ENCODE measurements around the gene THBS3. TPM values are rescaled to one million over a fixed set of nuclear protein-coding genes. Genes with fewer than 3 reads are reported as not detected.
A peak's percentile ranks its signal among the peaks of the same experiment; 100 is the strongest.
"Not testable (repeated sequence)": the region's sequence is repeated elsewhere in the genome, so short reads cannot be mapped to it uniquely, and the experiment has no call there.

The THBS3 gene
- total RNA-seq, 1 donor: 32.8 TPM

- H3K4me3 ChIP-seq (ENCODE audit: low read depth, low read length): no peak overlapping the region
- TF ChIP-seq, protein P1, sequence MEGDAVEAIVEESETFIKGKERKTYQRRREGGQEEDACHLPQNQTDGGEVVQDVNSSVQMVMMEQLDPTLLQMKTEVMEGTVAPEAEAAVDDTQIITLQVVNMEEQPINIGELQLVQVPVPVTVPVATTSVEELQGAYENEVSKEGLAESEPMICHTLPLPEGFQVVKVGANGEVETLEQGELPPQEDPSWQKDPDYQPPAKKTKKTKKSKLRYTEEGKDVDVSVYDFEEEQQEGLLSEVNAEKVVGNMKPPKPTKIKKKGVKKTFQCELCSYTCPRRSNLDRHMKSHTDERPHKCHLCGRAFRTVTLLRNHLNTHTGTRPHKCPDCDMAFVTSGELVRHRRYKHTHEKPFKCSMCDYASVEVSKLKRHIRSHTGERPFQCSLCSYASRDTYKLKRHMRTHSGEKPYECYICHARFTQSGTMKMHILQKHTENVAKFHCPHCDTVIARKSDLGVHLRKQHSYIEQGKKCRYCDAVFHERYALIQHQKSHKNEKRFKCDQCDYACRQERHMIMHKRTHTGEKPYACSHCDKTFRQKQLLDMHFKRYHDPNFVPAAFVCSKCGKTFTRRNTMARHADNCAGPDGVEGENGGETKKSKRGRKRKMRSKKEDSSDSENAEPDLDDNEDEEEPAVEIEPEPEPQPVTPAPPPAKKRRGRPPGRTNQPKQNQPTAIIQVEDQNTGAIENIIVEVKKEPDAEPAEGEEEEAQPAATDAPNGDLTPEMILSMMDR (IDR thresholded peaks at IDR 0.05; ENCODE audit: insufficient read depth, low read depth, low read length): no peak
- peak; percentile 61 for DNase-seq (ENCODE audit: low read depth)
These were observed 11.9 kb upstream of the THBS3 start for GRCh38 chr1:155219592-155220031.

DNA sequence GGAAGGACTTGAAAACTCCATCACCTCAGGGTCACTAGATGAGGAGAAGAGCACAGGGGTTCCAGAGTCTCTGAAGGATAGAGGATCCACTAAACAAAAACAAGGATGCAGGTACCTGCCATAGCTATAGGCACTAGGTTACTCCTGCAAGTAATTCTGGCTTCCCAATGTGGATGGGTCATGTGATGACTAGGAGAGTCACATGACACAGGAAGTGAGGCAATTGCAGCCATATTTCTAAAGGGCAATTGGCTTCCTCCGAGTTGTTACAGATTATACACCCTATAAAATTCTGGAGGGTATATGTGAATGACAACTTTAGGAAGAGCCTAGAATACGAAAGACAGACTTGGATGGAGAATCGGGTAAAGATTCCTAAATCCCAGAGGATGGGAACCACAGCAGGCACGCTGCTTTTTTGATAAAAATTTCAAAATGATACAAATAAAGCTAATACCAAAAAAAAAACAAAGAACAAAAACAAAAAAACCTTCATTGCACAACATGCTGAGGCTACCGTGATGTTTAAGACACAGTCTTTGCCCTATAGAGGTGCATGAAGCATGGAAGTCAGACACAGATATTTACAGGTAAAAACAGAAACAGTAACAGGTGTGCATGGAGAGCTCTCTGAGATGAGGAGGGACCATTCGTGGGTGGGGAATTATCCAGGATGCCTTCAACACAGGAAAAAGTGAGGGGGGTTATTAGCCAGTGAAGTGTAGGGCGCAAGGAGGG is 11.3 kb upstream of the THBS3 start:
- TF ChIP-seq, protein P1 (IDR thresholded peaks at IDR 0.05; ENCODE audit: insufficient read depth, low read depth, low read length): no peak
- H3K4me3 ChIP-seq (ENCODE audit: low read depth, low read length): no peak overlapping the region

DNA sequence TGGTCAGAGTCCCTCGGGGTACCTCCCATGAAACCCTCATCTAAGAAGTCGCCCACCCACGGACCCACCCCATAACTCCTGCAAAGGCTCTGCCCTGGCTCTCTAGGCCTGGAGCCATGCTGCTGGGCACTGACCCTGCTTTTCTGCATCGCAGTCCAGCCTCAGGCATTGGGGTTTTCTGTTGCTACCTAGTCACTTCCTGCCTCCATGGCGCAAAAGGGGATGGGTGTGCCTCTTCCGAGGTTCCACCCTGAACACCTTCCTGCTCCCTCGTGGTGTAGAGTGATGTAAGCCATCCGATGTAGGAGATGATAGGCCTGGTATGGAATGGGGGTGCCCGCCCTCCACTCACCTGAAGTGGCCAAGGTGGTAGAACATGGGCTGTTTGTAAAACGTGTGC is 7.0 kb upstream of the THBS3 start:
- not testable (repeated sequence) for DNase-seq (ENCODE audit: low read depth); H3K4me3 ChIP-seq (ENCODE audit: low read depth, low read length)

More for the DNA sequence above, 11.3 kb upstream of the THBS3 start:
- peak; percentile 69 for DNase-seq (ENCODE audit: low read depth)

- DNase-seq (ENCODE audit: low read depth); H3K4me3 ChIP-seq (ENCODE audit: low read depth, low read length): not testable (repeated sequence)
These were observed 4.3 kb upstream of the THBS3 start for GRCh38 chr1:155212051-155212440.

- DNase-seq (ENCODE audit: low read depth); H3K4me3 ChIP-seq (ENCODE audit: low read depth, low read length): not testable (repeated sequence)
These were observed 3.8 kb upstream of the THBS3 start for GRCh38 chr1:155211381-155212050.

- no peak overlapping the region for H3K4me3 ChIP-seq (ENCODE audit: low read depth, low read length)
- TF ChIP-seq, protein P1 (IDR thresholded peaks at IDR 0.05; ENCODE audit: insufficient read depth, low read depth, low read length): no peak
These were observed 2.8 kb upstream of the THBS3 start for GRCh38 chr1:155210314-155211104.

GRCh38 chr1:155209312-155209721 is 1.6 kb upstream of the THBS3 start:
- TF ChIP-seq, protein P1 (IDR thresholded peaks at IDR 0.05; ENCODE audit: insufficient read depth, low read depth, low read length): no peak
- no peak for DNase-seq (ENCODE audit: low read depth)
- peak overlapping the region; percentile 93 for H3K4me3 ChIP-seq (ENCODE audit: low read depth, low read length)

More at GRCh38 chr1:155210314-155211104, 2.8 kb upstream of the THBS3 start:
- no peak for DNase-seq (ENCODE audit: low read depth)
